K562 (cell line): ENCODE results near the gene LRRC61. TPM values are rescaled to one million over a fixed set of nuclear protein-coding genes. Genes with fewer than 3 reads are reported as not detected.

ENCODE experiments used
- CTBP1 ChIP-seq: fragments of 450-650 bp; IDR thresholded peaks from 2 replicates; pipeline ENCODE4 v1.6.1; 2016; ENCODE audit warnings: borderline replicate concordance
- DMBX1 ChIP-seq: fragments of 250-450 bp; sonication (Bioruptor Pico); IDR thresholded peaks from 2 replicates; pipeline ENCODE4 v1.8.0; 2022; ENCODE audit warnings: inconsistent platforms, mild to moderate bottlenecking, moderate library complexity, borderline replicate concordance
- EGR1 ChIP-seq: fragments of 450-650 bp; conservative IDR thresholded peaks from 2 replicates; pipeline ENCODE4 v1.6.1; 2017; ENCODE audit warnings: mild to moderate bottlenecking
- GTF2F1 ChIP-seq: IDR thresholded peaks from 2 replicates; pipeline ENCODE4 v1.6.1; 2011; ENCODE audit warnings: low read depth, low read length, improper control_type of control experiment
- HDGF ChIP-seq: fragments of 450-650 bp; IDR thresholded peaks from 2 replicates; pipeline ENCODE4 v1.6.1; 2016
- HEY1 ChIP-seq: fragments of 250-450 bp; sonication (Bioruptor Pico); IDR thresholded peaks from 2 replicates; pipeline ENCODE4 v1.5.0; 2020; ENCODE audit warnings: mild to moderate bottlenecking, moderate library complexity, borderline replicate concordance
- HLTF ChIP-seq: fragments of 450-650 bp; IDR thresholded peaks from 2 replicates; pipeline ENCODE4 v1.6.1; 2016
- JUND ChIP-seq, 2 experiments: IDR thresholded peaks; 2 replicates in 1 of 2; 3 replicates in 1 of 2; pipeline ENCODE4 v1.6.1; 2011; ENCODE audit warnings: borderline replicate concordance in 2 of 2, low read depth in 2 of 2, low read length in 2 of 2, improper control_type of control experiment in 1 of 2, missing biosample characterization in 1 of 2, missing genetic modification characterization in 1 of 2, missing genetic modification reagents in 1 of 2
- KDM4B ChIP-seq, 2 experiments: fragments of 450-650 bp in 1 of 2; sonication (generic) in 1 of 2; IDR thresholded peaks; 2 replicates each; pipeline ENCODE4 v1.6.1; 2016 to 2017; ENCODE audit warnings: borderline replicate concordance in 2 of 2, antibody characterized with exemption in 1 of 2, low read depth in 1 of 2, mild to moderate bottlenecking in 1 of 2
- MTA2 ChIP-seq: fragments of 450-650 bp; IDR thresholded peaks from 2 replicates; pipeline ENCODE4 v1.6.1; 2016; ENCODE audit warnings: low read depth
- NBN ChIP-seq: fragments of 450-650 bp; IDR thresholded peaks from 2 replicates; pipeline ENCODE4 v1.6.1; 2016; ENCODE audit warnings: low read depth, mild to moderate bottlenecking
- NEUROD1 ChIP-seq: fragments of 150-350 bp; IDR thresholded peaks from 2 replicates; pipeline ENCODE4 v1.6.1; 2014; ENCODE audit warnings: borderline replicate concordance, low read length, low read depth; ENCODE audit not compliant: partially characterized antibody
- PRDM10 ChIP-seq: fragments of 450-650 bp; IDR thresholded peaks from 2 replicates; pipeline ENCODE4 v1.6.1; 2018; ENCODE audit not compliant: partially characterized antibody
- RBFOX2 ChIP-seq: fragments of 200-400 bp; formaldehyde crosslinking; IDR thresholded peaks from 2 replicates; pipeline ENCODE4 v1.6.1; 2017; ENCODE audit warnings: low read depth, mild to moderate bottlenecking, low read length, moderate library complexity
- SMARCA4 ChIP-seq: fragments of 450-650 bp; IDR thresholded peaks from 2 replicates; pipeline ENCODE4 v1.6.1; 2016
- SMARCA5 ChIP-seq: fragments of 450-650 bp; IDR thresholded peaks from 2 replicates; pipeline ENCODE4 v1.6.1; 2016
- TAF1 ChIP-seq: IDR thresholded peaks from 2 replicates; pipeline ENCODE4 v1.6.1; 2011; ENCODE audit warnings: mild to moderate bottlenecking, low read length, moderate library complexity; ENCODE audit not compliant: insufficient read depth, control insufficient read depth, severe bottlenecking; ENCODE audit errors: extremely low read depth
- ZBTB26 ChIP-seq: fragments of 450-650 bp; formaldehyde crosslinking; IDR thresholded peaks from 2 replicates; pipeline ENCODE4 v1.4.0; 2022; ENCODE audit warnings: missing genetic modification characterization
- ZHX1 ChIP-seq: fragments of 150-350 bp; conservative IDR thresholded peaks from 2 replicates; pipeline ENCODE4 v1.6.1; 2014; ENCODE audit warnings: low read length
- ZNF124 ChIP-seq: sonication (generic); formaldehyde crosslinking; IDR thresholded peaks from 2 replicates; pipeline ENCODE4 v1.8.1; 2022; ENCODE audit warnings: missing genetic modification reagents
- ZNF324 ChIP-seq: fragments of 250-450 bp; sonication (Bioruptor Pico); IDR thresholded peaks from 2 replicates; pipeline ENCODE4 v1.4.0; 2020; ENCODE audit warnings: mild to moderate bottlenecking
- ZNF589 ChIP-seq: fragments of 200-800 bp; sonication (Bioruptor generic); IDR thresholded peaks from 2 replicates; pipeline ENCODE4 v1.6.1; 2016; ENCODE audit warnings: low read depth, missing genetic modification characterization, missing compliant biosample characterization
- polyA plus RNA-seq, 8 experiments: library from polyadenylated mRNA; depleted of rRNA in 4 of 8; stranded (reverse) in 5 of 8; unstranded in 3 of 8; fragments of >200 nt; fragmentation: Nextera tagmentation in 2 of 8; fragmentation: Illumina TruSeq in 1 of 8; extraction: Ambion mirVana in 2 of 8; extraction: Trizol in 1 of 8; gene quantifications; 2 replicates each; pipeline versions ENCODE4 v1.2.1 to v1.2.3, GENCODE V29; 2011 to 2014; ENCODE audit warnings: inconsistent platforms in 1 of 8, missing spikeins in 1 of 8
- total RNA-seq, 7 experiments: library from RNA; depleted of rRNA in 6 of 7; stranded (reverse); fragments of >200 nt in 6 of 7; fragmentation: Illumina TruSeq in 2 of 7; extraction: Trizol in 2 of 7; gene quantifications; 2 replicates each; pipeline versions ENCODE4 v1.2.1 to v1.2.3, GENCODE V29; 2011 to 2021; ENCODE audit warnings: low replicate concordance in 1 of 7

LRRC61 gene
- total and polyA plus RNA-seq, 9 of the 15 experiments (the other 6 are each of a cell fraction or from before 2014, with no cell fraction given): 1.3 to 55.2 (median 35.2) TPM

- TF ChIP-seq MTA2 (0 out of 2 replicates have a peak, but pooled peaks have one; percentile 34), ZNF324 (no peak), GTF2F1 (0 out of 2 replicates have a peak, but pooled peaks have one; percentile 21), JUND (IDR thresholded peaks at IDR 0.05; ENCODE audit: borderline replicate concordance, low read depth, low read length) (no peak), JUND (tag; IDR thresholded peaks at IDR 0.05; ENCODE audit: borderline replicate concordance, low read depth, low read length) (no peak), SMARCA4 (0 out of 2 replicates have a peak, but pooled peaks have one; percentile 24), SMARCA5 (peak; percentile 23; the same call in 1 of the 2 replicates), HLTF (peak; percentile 14; the same call in 1 of the 2 replicates), PRDM10 (peak; percentile 14), ZNF589 (CRISPR knock-in tag) (peak; percentile 45; the same call in 1 of the 2 replicates), TAF1 (peak; percentile 23), KDM4B (IDR thresholded peaks at IDR 0.05; ENCODE audit: borderline replicate concordance in 2 of 2, low read depth in 1 of 2) (no peak), HEY1 (CRISPR knock-in tag) (no peak), ZNF124 (no peak), CTBP1 (no peak), RBFOX2 (0 out of 2 replicates have a peak, but pooled peaks have one; percentile 2), ZBTB26 (CRISPR knock-in tag) (peak; percentile 78; the same call in 1 of the 2 replicates), ZHX1 (no peak), HDGF (peak; percentile 28; the same call in 1 of the 2 replicates), NBN (0 out of 2 replicates have a peak, but pooled peaks have one; percentile 35), DMBX1 (CRISPR knock-in tag) (no peak), NEUROD1 (peak; percentile 7), EGR1 (peak; percentile 87)
Measured at GRCh38 chr7:150324373-150324961, 1.3 kb downstream of the LRRC61 start (continued).
